A204.1 (cell line): ENCODE data around the gene CLEC2A.
"Not testable (repeated sequence)": the region's sequence is repeated elsewhere in the genome, so short reads cannot be mapped to it uniquely, and the experiment has no call there.

ENCODE experiments used
- FAIRE-seq: peaks from 2 replicates; lab custom pipeline; 2012; peaks lifted over from hg19 to GRCh38; lab: Jason Lieb, UNC

Gene CLEC2A

DNA sequence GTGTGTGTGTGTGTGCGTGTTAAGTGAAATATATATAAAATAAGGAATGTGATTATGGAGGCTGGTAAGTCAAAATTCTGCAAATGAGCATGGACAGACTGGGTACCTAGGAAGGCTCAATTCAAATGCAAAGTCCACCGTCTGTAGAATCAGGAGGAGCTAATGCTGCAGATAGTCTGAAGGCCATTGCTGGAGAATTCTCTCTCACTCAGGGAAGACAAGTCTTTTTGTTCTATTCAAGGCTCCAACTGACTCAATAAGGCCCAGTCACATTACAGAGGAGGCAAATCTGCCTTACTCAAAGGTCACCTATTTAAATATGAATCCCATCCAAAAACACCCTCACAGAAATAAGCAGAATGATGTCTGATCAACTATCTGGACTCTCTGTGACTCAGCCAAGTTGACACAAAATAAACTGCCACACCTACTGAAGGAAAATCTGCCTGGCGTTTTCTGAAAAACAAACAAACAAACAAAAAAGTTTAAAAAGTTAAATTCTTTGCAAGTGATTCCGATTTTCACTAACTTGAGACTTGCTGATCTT lies 51.6 kb downstream of the CLEC2A start:
- no peak for FAIRE-seq

DNA sequence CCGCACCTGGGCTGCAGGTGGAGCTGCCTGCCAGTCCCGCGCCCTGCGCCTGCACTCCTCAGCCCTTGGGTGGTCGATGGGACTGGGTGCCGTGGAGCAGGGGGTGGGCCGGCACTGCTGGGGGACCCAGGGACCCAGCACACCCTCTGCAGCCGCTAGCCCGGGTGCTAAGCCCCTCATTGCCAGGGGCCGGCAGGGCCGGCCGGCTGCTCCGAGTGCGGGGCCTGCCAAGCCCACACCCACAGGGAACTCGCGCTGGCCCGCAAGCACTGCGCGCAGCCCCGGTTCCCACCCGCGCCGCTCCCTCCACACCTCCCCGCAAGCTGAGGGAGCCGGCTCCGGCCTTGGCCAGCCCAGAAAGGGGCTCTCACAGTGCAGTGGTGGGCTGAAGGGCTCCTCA lies 56.0 kb downstream of the CLEC2A start:
- FAIRE-seq: not testable (repeated sequence)

DNA sequence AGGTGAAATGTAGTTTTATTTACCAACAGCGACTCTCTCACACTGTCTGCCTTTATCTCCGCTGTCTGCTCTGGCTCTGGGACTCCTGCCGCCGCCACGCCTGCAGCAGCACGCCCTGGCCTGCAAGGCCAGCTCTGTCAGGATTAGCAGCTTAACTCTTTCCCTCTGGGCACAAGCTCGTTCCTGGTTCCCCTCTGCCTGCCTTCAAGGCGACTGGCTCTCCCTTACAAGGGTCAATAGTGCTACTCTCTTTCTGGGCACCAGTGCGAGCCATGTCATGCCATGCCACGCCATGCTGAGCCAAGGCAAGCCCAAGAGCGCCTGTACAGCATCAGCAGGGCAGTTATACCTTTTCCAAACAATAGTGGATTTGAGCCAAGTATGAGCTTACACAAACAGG lies 59.4 kb downstream of the CLEC2A start:
- no peak for FAIRE-seq

DNA sequence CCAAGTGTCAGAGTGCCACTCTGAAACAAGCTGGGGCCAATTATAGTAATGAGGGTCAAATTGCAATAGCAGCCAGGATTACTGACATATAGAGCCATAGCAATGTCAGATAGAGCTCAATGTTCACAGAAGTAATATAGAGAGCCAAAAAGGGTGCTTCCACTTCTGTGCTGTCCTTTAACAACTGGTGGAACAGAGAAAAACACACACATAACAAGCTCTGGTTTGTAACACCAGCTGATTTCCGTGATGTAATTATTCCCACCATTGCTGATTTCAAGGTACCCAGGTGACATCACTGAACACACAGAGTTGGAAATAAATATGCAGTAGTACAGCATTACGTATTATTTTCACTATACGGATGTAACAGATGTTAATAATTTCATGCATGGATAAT lies 60.0 kb downstream of the CLEC2A start:
- no peak for FAIRE-seq

DNA sequence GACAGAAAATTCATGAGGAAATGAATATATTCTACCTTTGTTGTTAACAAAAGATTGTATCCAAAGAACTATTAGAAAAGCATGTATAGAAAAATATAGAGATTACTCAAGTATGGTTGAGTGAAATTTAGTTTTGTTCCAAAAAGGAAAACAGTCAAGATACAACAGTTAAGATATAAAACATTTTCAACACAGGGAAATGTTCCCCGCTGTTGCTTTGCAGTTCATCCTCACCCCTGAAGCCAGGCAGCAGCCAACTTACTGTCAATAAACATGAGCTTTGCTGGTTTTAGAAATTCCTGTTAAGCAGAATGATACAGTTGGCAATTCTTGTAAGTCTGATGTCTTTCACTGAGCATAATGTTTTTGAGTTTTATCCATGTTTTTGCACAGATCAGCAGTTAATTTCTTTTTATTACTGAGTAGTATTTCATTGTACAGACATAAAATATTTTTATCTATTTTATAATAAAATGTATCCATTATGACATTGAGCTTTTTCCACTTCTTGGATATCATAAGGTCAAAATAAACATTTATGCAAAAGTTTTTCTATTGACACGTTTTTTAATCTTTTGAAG lies 61.8 kb downstream of the CLEC2A start:
- FAIRE-seq: peak; percentile 40

DNA sequence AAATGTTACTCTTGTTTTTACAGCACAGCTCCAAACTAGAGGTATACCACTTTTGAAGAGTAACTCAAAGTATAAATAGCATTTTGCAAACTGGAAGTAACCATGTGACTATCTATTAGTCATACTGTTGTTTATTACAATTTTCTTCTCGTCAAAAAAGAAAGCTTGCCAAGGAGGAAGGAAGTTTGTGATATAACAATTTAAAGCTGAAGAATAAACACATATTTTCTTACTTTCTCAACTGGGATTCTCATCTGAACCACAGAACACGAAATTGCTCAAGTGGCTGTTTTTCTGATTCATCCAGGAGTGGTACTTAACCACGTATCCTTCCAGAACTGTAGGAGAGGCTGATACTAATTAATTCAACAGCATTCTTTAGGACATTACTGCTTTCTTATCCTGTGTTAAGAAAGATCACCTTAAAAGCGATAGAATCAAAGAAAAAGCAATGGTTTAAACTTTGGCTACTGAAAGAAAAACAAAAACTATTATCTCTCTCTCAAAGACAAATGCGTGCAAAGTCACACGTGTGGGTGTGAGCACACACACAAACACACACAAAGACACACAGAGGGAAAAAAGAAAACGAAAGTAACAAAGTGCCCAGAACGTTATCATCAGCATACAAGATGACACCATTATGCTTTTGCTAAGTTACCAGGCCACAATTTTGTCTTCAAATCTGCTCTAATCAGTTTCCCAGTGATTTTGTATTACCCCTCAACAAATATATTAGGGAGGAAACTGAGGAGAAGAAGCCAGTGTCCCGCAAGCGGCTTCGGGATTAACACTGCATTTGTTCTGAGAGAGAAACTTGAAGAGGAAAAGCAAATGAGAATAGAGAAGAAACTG lies 62.6 kb downstream of the CLEC2A start, which contains the start of gene CLEC2B:
Gene CLEC2B (minus strand): TSS at position 48 of the 855 bp plus-strand sequence.
- no peak for FAIRE-seq

DNA sequence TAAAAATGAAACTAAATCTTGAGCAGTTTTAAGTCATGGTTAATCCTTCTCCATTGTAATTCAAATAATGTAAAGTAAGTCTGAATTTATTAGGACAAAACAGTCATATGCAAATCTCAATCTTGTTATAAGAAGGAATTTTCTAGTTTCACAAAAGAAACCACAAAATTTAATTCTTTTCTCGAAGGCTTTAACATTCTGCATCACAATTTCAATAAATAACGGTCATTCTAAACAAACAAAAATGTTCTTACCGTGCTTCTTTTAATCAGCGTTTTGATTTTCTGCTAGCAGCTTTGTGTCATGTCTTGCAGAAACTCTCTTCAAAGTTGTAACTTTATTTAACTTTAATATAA lies 63.2 kb downstream of the CLEC2A start:
- no peak for FAIRE-seq

DNA sequence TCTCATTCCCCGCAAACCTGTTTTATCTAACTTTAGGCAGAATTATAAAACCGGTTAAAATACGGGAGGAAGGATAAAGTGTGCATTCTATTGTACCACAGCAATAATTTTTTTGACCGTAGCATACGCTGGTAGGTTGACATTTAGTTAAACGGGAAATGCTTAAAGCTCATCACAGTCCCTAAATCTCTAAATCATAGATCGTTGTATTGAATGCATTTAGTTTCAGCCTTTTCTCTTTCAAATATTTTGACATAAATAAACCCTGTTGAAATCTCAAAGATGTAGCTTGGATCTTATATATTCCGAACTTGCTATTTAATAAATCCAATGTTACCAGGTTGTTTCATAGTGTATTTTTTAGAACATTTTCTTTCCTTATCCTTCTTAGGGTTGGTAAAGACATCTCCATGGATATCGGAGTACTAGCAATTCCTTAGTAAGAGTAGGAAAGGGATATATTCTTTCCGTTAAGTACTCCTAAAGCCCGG lies 63.8 kb downstream of the CLEC2A start:
- no peak for FAIRE-seq

DNA sequence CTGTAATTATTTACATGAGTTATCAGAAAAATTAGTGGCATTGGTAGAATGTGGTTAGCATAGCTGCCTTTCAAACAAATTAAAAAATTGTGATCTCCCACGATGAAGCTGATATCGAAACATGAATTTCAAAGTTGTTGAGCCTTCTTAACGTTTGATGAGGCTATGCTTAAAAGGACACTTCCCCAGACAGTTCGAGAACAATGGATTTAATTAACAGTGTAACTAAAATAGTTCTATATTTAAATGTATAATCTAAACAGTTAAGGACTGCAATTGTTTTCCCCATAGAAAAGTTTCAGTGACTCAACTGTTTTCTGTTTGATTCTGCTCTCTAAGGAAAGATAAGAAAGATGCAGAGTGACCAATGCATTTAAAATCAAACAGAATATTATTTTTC lies 64.6 kb downstream of the CLEC2A start:
- no peak for FAIRE-seq

DNA sequence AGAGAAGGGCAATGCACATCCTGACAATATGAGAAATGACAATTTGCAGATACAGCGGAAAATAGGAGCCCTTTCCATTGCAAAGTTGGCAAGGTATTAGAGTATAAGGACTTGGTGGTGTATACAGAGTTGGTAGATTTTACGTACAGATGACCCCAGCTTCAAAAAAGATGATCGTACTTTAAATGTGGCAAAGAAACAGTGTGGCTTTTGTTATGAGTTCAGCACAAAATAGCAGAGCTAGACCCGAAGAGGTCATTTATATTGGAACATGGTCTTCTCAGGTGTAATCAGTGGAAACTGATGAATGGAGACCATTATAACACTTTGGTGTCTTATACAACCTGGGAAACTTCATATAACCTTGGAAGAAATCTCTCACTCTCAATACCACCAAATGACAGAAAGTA lies 65.3 kb downstream of the CLEC2A start:
- no peak for FAIRE-seq

DNA sequence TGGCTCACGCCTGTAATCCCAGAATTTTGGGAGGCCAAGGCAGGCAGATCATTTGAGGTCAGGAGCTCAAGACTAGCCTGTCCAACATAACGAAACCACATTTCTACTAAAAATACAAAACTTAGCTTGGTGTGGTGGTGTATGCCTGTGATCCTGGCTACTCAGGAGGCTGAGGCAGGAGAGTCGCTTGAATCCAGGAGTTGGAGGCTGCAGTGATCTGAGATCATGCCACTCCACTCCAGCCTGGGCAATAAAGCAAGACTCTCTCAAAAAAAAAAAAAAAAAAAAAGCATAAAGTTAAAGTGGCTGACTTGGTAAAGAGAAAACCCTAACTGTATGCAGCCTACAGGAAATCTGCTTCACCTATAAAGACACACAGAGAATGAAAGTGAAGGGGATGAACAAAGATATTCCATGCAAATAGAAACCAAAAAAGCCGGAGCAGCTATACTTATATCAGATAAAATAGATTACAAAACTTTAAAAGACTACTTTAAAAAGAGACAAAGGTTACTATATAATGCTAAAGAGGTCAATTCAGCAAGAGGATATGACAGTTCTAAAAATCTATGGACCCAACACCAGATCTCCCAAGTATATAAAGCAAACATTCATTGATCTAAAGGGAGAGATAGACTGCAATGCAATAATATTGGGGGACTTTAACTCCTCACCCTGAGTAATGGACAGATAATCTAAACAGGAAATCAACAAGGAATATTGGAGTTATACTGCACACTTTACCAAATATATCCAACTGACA lies 67.1 kb downstream of the CLEC2A start:
- no peak for FAIRE-seq
